ENCODE data around the gene HK1. TPM values are rescaled to one million over a fixed set of nuclear protein-coding genes. Genes with fewer than 3 reads are reported as not detected.

The HK1 gene
- total and polyA plus RNA-seq, 2 of the 4 experiments (the other 2 are of a cell fraction) = 53.7 to 90.5 TPM

- Histone ChIP-seq H4K8ac (ENCODE audit: low read depth in 2 of 2, low read length in 2 of 2) (no peak overlapping the region), H3K23ac (ENCODE audit: low read depth, low read length) (no peak overlapping the region), H3K9ac (ENCODE audit: low read depth, low read length) (no peak overlapping the region), H3K79me1 (ENCODE audit: low read depth in 1 of 2, low read length in 2 of 2) (no peaks in the 10 kb centered on the region), H2AK9ac (replicated peaks; ENCODE audit: low read depth, low read length, poor library complexity) (no peak overlapping the region), H4K20me1 (ENCODE audit: insufficient read depth, low read length) (no peaks in the 10 kb centered on the region), H2BK5ac (ENCODE audit: low read depth, low read length, poor library complexity, severe bottlenecking) (no peak overlapping the region), H3K4ac (ENCODE audit: low read depth, low read length) (no peak overlapping the region), H3K18ac (ENCODE audit: low read depth, low read length) (no peak overlapping the region), H4K5ac (ENCODE audit: low read depth, low read length) (no peak overlapping the region), H3K4me2 (ENCODE audit: low read depth, low read length) (no peak overlapping the region), H2BK20ac (ENCODE audit: low read depth, low read length) (no peak overlapping the region), H3K27ac (ENCODE audit: insufficient read depth, low read length) (no peak overlapping the region), H3K4me3 (ENCODE audit: insufficient read depth, low read depth, low read length) (no peak overlapping the region), H2BK120ac (ENCODE audit: low read depth, low read length) (no peak overlapping the region), H3K56ac (ENCODE audit: extremely low read depth, insufficient read depth, low read length) (no peak overlapping the region), H3K36me3 (ENCODE audit: control insufficient read depth, insufficient read depth, low read length) (no peaks in the 10 kb centered on the region), H3K14ac (replicated peaks; ENCODE audit: low read depth, low read length) (no peak overlapping the region), H3K9me3 (ENCODE audit: control insufficient read depth, insufficient read depth, low read length) (peaks cover 2% of the 10 kb centered on the region; the same call in 1 of the 2 replicates), H2BK15ac (ENCODE audit: low read depth, low read length) (no peak overlapping the region), H3K27me3 (ENCODE audit: control insufficient read depth, insufficient read depth, low read length) (peaks cover 19% of the 10 kb centered on the region), H4K91ac (ENCODE audit: insufficient read depth, low read depth, low read length) (no peak overlapping the region), H3K4me1 (ENCODE audit: control insufficient read depth, insufficient read depth, low read length) (no peaks in the 10 kb centered on the region), H2AK5ac (ENCODE audit: low read depth, low read length) (no peak overlapping the region), H3K9me1 (ENCODE audit: insufficient read depth, low read length) (no peaks in the 10 kb centered on the region), H2AFZ (replicated peaks; ENCODE audit: low read length, poor library complexity) (no peak overlapping the region)
- intact Hi-C loops (cut with micrococcal nuclease) (no loop called here), dilution Hi-C loops (cut with HindIII; ENCODE audit: low sequenced_read_pairs, unreplicated experiment) (no loop called here), in situ Hi-C loops (cut with MboI; ENCODE audit: low sequenced_read_pairs) (no loop called here)
- no peak for TF ChIP-seq RFX5 (IDR thresholded peaks at IDR 0.05; ENCODE audit: low read depth, low read length)
- TF ChIP-seq MAZ (IDR thresholded peaks at IDR 0.05; ENCODE audit: borderline replicate concordance, low read depth, low read length) = no peak
- ChIA-PET POLR2A (ENCODE audit: unreplicated experiment) (no interaction called here), CTCF (no interaction called here)
- no TSS peak for BruUV-seq (replicated peaks)
- no peak for DNase-seq
- WGBS, 2 experiments (ENCODE audit: extremely low coverage in 2 of 2, insufficient read length in 1 of 2) = no CpG with 5 or more reads among the region's 3 CpGs
- ATAC-seq (ENCODE audit: low read depth) = no peak
Observed at GRCh38 chr10:69270990-69271389, 7.3 kb upstream of the HK1 start.
